Measurements from ENCODE around the gene B3GNT7.

The B3GNT7 gene

GRCh38 chr2:231364061-231364460 lies 31.4 kb upstream of the B3GNT7 start:
- peak; percentile 32 for DNase-seq (ENCODE audit: low spot score)
- TF ChIP-seq, protein P1, sequence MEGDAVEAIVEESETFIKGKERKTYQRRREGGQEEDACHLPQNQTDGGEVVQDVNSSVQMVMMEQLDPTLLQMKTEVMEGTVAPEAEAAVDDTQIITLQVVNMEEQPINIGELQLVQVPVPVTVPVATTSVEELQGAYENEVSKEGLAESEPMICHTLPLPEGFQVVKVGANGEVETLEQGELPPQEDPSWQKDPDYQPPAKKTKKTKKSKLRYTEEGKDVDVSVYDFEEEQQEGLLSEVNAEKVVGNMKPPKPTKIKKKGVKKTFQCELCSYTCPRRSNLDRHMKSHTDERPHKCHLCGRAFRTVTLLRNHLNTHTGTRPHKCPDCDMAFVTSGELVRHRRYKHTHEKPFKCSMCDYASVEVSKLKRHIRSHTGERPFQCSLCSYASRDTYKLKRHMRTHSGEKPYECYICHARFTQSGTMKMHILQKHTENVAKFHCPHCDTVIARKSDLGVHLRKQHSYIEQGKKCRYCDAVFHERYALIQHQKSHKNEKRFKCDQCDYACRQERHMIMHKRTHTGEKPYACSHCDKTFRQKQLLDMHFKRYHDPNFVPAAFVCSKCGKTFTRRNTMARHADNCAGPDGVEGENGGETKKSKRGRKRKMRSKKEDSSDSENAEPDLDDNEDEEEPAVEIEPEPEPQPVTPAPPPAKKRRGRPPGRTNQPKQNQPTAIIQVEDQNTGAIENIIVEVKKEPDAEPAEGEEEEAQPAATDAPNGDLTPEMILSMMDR (IDR thresholded peaks at IDR 0.05; ENCODE audit: poor library complexity, severe bottlenecking), result no peak
- Histone ChIP-seq H3K27me3 (ENCODE audit: insufficient read depth, poor library complexity, severe bottlenecking) (no peaks in the 10 kb centered on the region), H3K27ac (ENCODE audit: poor library complexity, severe bottlenecking) (no peak overlapping the region), H3K4me3 (ENCODE audit: severe bottlenecking) (no peak overlapping the region), H3K4me1 (ENCODE audit: insufficient read depth, poor library complexity, severe bottlenecking) (peaks cover 8% of the 10 kb centered on the region), H3K9me3 (ENCODE audit: severe bottlenecking) (no peaks in the 10 kb centered on the region), H3K36me3 (ENCODE audit: low read depth) (no peaks in the 10 kb centered on the region)
- no peak for ATAC-seq (ENCODE audit: low read depth)

DNA sequence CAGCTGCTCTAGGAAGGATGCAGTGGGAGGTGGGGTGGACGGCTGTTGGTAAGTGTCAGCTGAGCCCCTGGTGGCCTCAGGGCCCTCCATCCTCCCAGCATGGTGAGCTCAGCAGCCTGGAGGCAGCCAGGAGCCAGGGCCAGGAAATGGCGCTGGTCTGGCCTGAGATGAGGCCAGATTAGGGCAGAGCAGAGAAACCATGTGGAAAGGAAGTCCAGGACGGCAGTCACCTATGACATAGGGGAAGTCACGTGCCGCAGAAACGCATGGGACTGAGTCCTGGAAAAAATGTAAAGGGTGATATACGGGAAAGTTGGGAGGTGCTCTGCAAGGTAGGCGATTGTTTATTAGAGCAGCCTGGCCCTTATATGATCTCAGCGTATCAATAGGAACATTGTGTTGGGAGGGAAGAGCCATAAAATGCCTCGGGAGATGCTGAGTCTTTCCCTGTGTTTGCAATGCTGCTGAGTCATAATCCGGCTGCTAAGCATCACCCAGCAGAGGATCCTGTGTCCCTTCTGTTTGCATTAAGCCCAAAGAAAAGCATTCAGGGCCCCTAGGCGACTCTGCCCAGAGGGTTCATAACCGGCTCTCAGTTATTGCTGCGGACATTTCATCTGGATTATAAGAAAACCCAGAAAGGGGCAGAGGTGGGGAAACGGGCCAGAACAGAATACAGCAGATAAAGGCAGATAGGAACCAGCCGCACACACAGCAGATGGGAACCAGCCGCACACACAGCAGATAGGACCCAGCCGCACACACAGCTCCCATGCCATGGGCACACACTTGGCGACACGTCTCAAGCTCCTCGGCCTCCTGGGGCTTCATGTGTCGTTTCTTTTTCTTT lies 30.3 kb upstream of the B3GNT7 start:
- Histone ChIP-seq H3K9me3 (ENCODE audit: severe bottlenecking) (no peaks in the 10 kb centered on the region), H3K27me3 (ENCODE audit: insufficient read depth, poor library complexity, severe bottlenecking) (no peaks in the 10 kb centered on the region), H3K4me3 (ENCODE audit: severe bottlenecking) (no peak overlapping the region), H3K36me3 (ENCODE audit: low read depth) (no peaks in the 10 kb centered on the region), H3K4me1 (ENCODE audit: insufficient read depth, poor library complexity, severe bottlenecking) (peaks cover 8% of the 10 kb centered on the region), H3K27ac (ENCODE audit: poor library complexity, severe bottlenecking) (peak overlapping the region; percentile 60)
- DNase-seq (ENCODE audit: low spot score) (peak; percentile 54), ATAC-seq (ENCODE audit: low read depth) (peak; percentile 95)
- TF ChIP-seq, protein P1 (IDR thresholded peaks at IDR 0.05; ENCODE audit: poor library complexity, severe bottlenecking), result no peak

DNA sequence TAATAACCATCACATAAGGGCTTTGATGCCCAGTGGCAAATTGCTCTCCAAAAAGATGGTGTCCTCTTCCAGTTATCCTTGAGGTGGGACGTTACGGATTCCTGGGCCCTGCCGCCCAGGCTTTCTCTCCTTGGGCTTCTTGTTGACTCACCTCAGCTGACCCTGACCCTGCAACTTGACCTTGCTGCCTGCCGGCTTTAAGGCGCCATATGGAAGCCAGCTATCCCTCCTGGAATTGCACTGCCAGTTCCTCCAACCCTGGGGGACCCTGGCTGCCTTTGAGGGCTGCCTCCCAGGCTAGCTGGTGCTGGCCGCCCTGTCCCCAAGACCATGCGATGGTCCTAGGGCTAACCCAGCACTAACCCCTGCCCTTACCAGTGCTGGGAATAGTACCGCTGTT lies 28.3 kb upstream of the B3GNT7 start:
- H3K4me3 ChIP-seq (ENCODE audit: severe bottlenecking), result no peak overlapping the region
- H3K36me3 ChIP-seq (ENCODE audit: low read depth), result no peaks in the 10 kb centered on the region
- H3K27ac ChIP-seq (ENCODE audit: poor library complexity, severe bottlenecking), result no peak overlapping the region
- TF ChIP-seq, protein P1 (IDR thresholded peaks at IDR 0.05; ENCODE audit: poor library complexity, severe bottlenecking), result no peak
- H3K4me1 ChIP-seq (ENCODE audit: insufficient read depth, poor library complexity, severe bottlenecking), result peaks cover 8% of the 10 kb centered on the region
- DNase-seq (ENCODE audit: low spot score) (peak; percentile 17), ATAC-seq (ENCODE audit: low read depth) (no peak)
- H3K9me3 ChIP-seq (ENCODE audit: severe bottlenecking), result no peaks in the 10 kb centered on the region
- H3K27me3 ChIP-seq (ENCODE audit: insufficient read depth, poor library complexity, severe bottlenecking), result no peaks in the 10 kb centered on the region

- TF ChIP-seq, protein P1 (IDR thresholded peaks at IDR 0.05; ENCODE audit: poor library complexity, severe bottlenecking), result no peak
- Histone ChIP-seq H3K36me3 (ENCODE audit: low read depth) (no peaks in the 10 kb centered on the region), H3K4me1 (ENCODE audit: insufficient read depth, poor library complexity, severe bottlenecking) (peaks cover 8% of the 10 kb centered on the region), H3K27ac (ENCODE audit: poor library complexity, severe bottlenecking) (no peak overlapping the region), H3K9me3 (ENCODE audit: severe bottlenecking) (no peaks in the 10 kb centered on the region), H3K27me3 (ENCODE audit: insufficient read depth, poor library complexity, severe bottlenecking) (no peaks in the 10 kb centered on the region), H3K4me3 (ENCODE audit: severe bottlenecking) (no peak overlapping the region)
- DNase-seq (ENCODE audit: low spot score) (no peak), ATAC-seq (ENCODE audit: low read depth) (no peak)
These were observed 25.7 kb upstream of the B3GNT7 start for GRCh38 chr2:231369580-231370428.
